SH-SY5Y (cell line): Measurements from ENCODE around the gene SHTN1.

Experiments used
- GATA2 ChIP-seq: IDR thresholded peaks from 2 replicates; pipeline ENCODE4 v1.6.1; 2011; ENCODE audit warnings: mild to moderate bottlenecking, low read depth, low read length
- GATA3 ChIP-seq: IDR thresholded peaks from 2 replicates; pipeline ENCODE4 v1.6.1; 2011; ENCODE audit warnings: low read depth, mild to moderate bottlenecking, low read length, moderate library complexity

DNA sequence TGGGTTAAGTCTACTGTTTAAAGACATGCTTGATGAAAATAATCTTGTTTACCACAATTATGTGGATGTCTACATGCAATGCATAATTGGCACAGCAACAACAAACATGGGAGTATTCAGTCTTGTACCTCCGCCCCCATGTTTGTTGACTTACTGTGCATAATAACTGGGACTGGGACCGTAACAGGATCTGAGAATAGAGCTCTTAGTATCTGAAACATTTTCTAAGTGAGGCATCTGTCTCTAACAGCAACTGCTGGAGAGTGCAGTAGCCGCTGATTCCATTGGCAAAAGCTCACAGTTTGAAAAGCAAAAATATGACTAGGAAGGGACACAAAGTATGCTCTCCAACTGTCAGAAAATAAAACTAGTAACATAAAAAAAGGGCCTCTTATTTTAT lies 94.1 kb downstream of the SHTN1 start:
- no peak for TF ChIP-seq GATA2
- no peak for TF ChIP-seq GATA3
